Measurements from ENCODE around the gene GLOD5.

The GLOD5 gene

DNA sequence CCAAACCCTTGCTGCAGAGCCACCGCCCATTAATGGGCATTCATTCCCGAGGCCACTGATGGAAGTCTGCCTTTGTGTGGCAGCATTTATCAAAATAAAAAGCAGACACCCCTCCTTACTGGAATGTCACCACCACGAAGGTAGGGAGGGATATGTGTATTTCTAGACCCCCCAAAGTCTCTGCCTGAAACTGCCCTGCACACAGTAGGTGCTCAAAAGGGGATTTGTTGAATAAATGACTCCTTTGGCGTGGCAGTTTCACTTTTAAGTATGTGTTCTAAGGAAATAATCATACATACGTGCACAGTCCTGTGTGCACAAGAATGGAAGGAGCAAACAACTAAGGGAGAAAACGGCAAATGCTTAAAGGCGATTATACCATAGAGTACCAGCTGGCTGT is 23.6 kb upstream of the GLOD5 start:
- no peaks in the 10 kb centered on the region for H3K27me3 ChIP-seq (ENCODE audit: insufficient read depth, insufficient read length)
- peaks cover 3% of the 10 kb centered on the region for H3K4me1 ChIP-seq (ENCODE audit: insufficient read depth, insufficient read length)
- H3K4me3 ChIP-seq (ENCODE audit: insufficient read length, low read depth) = peak overlapping the region; percentile 61
- H3K9me3 ChIP-seq (ENCODE audit: insufficient read depth, low read length) = no peaks in the 10 kb centered on the region; the same call in 1 of the 2 replicates
- H3K9ac ChIP-seq (ENCODE audit: insufficient read length, low read depth) = peak overlapping the region; percentile 89
- DNase-seq (ENCODE audit: low read depth, low spot score) = no peak
- no peaks in the 10 kb centered on the region for H3K36me3 ChIP-seq (ENCODE audit: insufficient read depth, insufficient read length, low read length)
- TF ChIP-seq YY1 (IDR thresholded peaks at IDR 0.05; ENCODE audit: insufficient read depth, insufficient read length) = no peak
- no peak for TF ChIP-seq SUZ12 (IDR thresholded peaks at IDR 0.05; ENCODE audit: extremely low read depth, insufficient read depth, insufficient read length)
- no peak for TF ChIP-seq ZNF274 (IDR thresholded peaks at IDR 0.05; ENCODE audit: low read depth, low read length)

DNA sequence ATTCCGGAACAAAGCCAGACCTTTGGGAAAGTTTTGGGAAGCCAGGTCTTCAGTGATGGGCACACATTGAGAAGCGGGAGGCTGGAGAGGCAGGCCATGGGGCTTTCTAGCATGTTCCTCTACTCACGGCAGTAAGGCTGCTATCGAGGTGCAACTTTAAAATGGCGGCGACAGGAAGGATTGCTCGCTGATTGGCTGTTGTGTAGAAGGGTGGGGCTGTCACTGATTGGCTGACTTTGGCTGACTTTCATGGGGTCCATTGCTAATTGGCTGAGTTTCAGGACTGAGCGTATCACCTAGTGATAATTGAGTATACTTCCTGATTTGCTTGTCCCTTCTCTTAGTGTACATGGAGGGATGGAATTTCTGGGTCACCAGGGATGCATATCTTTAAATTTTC is 19.7 kb upstream of the GLOD5 start:
- TF ChIP-seq SUZ12 (IDR thresholded peaks at IDR 0.05; ENCODE audit: extremely low read depth, insufficient read depth, insufficient read length) (no peak), YY1 (IDR thresholded peaks at IDR 0.05; ENCODE audit: insufficient read depth, insufficient read length) (no peak), ZNF274 (IDR thresholded peaks at IDR 0.05; ENCODE audit: low read depth, low read length) (no peak)
- Histone ChIP-seq H3K9me3 (ENCODE audit: insufficient read depth, low read length) (no peaks in the 10 kb centered on the region; the same call in 1 of the 2 replicates), H3K27me3 (ENCODE audit: insufficient read depth, insufficient read length) (no peaks in the 10 kb centered on the region), H3K4me1 (ENCODE audit: insufficient read depth, insufficient read length) (peaks cover 3% of the 10 kb centered on the region), H3K36me3 (ENCODE audit: insufficient read depth, insufficient read length, low read length) (no peaks in the 10 kb centered on the region), H3K4me3 (ENCODE audit: insufficient read length, low read depth) (no peak overlapping the region), H3K9ac (ENCODE audit: insufficient read length, low read depth) (no peak overlapping the region)
- DNase-seq (ENCODE audit: low read depth, low spot score) = no peak

DNA sequence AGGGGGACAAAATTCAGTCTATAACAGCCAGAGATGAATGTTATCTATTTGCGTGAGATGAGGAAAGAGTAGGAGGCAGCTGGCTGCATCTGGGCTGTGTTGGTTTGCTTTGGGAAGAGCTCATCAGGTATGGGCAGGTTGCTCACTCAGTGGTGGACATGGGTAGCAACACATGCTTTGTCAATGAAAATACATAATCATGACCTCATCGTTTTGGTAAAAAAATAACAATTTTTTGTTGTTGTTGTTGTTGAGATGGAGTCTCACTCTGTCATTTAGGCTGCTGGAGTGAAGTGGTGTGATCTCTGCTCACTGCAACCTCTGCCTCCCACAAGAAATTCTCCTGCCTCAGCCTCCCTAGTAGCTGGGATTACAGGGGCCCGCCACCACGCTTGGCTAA is 16.3 kb upstream of the GLOD5 start:
- no peaks in the 10 kb centered on the region for H3K36me3 ChIP-seq (ENCODE audit: insufficient read depth, insufficient read length, low read length)
- H3K4me3 ChIP-seq (ENCODE audit: insufficient read length, low read depth) = no peak overlapping the region
- TF ChIP-seq SUZ12 (IDR thresholded peaks at IDR 0.05; ENCODE audit: extremely low read depth, insufficient read depth, insufficient read length) = no peak
- no peak for TF ChIP-seq ZNF274 (IDR thresholded peaks at IDR 0.05; ENCODE audit: low read depth, low read length)
- TF ChIP-seq YY1 (IDR thresholded peaks at IDR 0.05; ENCODE audit: insufficient read depth, insufficient read length) = no peak
- peaks cover 2% of the 10 kb centered on the region for H3K4me1 ChIP-seq (ENCODE audit: insufficient read depth, insufficient read length)
- no peaks in the 10 kb centered on the region; the same call in 1 of the 2 replicates for H3K9me3 ChIP-seq (ENCODE audit: insufficient read depth, low read length)
- no peak for DNase-seq (ENCODE audit: low read depth, low spot score)
- H3K27me3 ChIP-seq (ENCODE audit: insufficient read depth, insufficient read length) = no peaks in the 10 kb centered on the region
- no peak overlapping the region for H3K9ac ChIP-seq (ENCODE audit: insufficient read length, low read depth)

DNA sequence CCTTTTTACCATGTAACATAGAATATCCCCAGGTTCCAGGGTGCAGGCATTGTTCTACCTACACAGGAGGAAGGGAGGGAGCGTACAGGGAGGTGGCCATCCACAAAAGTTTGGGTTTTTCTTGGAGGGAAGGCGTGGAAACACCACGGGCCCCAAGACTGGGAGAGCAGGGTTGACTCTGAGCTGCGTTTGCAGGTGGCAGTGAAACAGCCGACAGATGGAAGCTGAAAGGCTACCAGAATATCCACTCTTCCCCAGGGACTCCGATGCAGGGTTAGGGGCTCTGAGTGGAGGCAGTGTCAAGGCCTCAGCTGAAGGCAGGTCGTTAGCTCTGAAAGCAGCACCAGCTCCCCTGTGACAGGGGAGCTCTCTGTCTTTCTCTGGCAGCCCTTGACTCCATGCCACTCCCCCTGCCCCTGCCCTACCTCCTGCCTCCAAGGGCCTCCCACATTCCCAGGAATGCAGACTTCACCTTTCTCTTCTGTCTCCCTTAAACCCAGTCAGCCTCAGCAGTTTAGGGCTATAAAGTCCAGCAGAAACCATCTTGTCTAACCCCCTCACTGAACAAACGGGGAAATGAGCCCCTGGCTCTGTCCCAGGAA is 14.0 kb upstream of the GLOD5 start:
- TF ChIP-seq SUZ12 (IDR thresholded peaks at IDR 0.05; ENCODE audit: extremely low read depth, insufficient read depth, insufficient read length) (no peak), YY1 (IDR thresholded peaks at IDR 0.05; ENCODE audit: insufficient read depth, insufficient read length) (no peak), ZNF274 (IDR thresholded peaks at IDR 0.05; ENCODE audit: low read depth, low read length) (no peak)
- Histone ChIP-seq H3K9me3 (ENCODE audit: insufficient read depth, low read length) (no peaks in the 10 kb centered on the region), H3K4me1 (ENCODE audit: insufficient read depth, insufficient read length) (peaks cover 2% of the 10 kb centered on the region), H3K27me3 (ENCODE audit: insufficient read depth, insufficient read length) (no peaks in the 10 kb centered on the region), H3K36me3 (ENCODE audit: insufficient read depth, insufficient read length, low read length) (no peaks in the 10 kb centered on the region), H3K9ac (ENCODE audit: insufficient read length, low read depth) (no peak overlapping the region), H3K4me3 (ENCODE audit: insufficient read length, low read depth) (no peak overlapping the region)
- no peak for DNase-seq (ENCODE audit: low read depth, low spot score)

DNA sequence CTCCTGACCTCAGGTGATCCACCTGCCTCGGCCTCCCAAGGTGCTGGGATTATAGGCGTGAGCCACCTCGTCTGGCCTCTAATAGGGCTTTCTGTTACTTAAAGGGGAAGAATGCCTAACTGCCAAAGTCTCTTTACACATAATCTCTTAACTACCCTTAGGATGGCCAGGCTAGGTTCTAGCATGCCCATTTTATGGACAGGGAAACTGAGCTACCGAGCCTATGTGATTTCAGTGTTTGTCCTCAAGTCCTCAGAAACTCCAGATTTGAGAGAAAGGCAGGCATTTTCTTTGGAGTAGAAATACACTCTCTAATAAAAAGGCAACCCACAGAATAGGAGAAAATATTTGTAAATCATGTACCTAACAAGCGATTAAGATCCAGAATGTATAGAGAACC is 12.4 kb upstream of the GLOD5 start:
- Histone ChIP-seq H3K27me3 (ENCODE audit: insufficient read depth, insufficient read length) (no peaks in the 10 kb centered on the region), H3K36me3 (ENCODE audit: insufficient read depth, insufficient read length, low read length) (no peaks in the 10 kb centered on the region), H3K4me1 (ENCODE audit: insufficient read depth, insufficient read length) (peaks cover 11% of the 10 kb centered on the region)

DNA sequence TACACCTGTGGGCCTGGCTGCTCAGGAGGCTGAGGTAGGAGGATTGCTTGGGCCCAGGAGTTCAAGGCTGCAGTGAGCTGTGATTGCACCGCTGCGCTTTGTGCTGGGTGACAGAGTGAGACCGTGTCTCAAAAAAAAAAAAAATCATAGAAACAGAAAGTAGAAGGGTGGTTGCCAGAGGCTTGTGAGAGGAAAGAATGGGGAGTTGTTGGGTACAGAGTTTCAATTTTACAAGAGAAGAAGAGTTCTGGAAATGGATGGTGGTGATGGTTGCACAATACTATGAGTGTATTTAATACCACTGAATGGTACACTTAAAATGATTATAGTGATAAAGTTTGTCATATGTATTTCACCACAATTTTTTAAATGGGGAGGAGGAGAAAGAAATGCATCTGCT is 10.2 kb upstream of the GLOD5 start:
- Histone ChIP-seq H3K27me3 (ENCODE audit: insufficient read depth, insufficient read length) (no peaks in the 10 kb centered on the region), H3K4me3 (ENCODE audit: insufficient read length, low read depth) (no peak overlapping the region), H3K4me1 (ENCODE audit: insufficient read depth, insufficient read length) (peaks cover 12% of the 10 kb centered on the region), H3K9me3 (ENCODE audit: insufficient read depth, low read length) (no peaks in the 10 kb centered on the region), H3K9ac (ENCODE audit: insufficient read length, low read depth) (no peak overlapping the region), H3K36me3 (ENCODE audit: insufficient read depth, insufficient read length, low read length) (no peaks in the 10 kb centered on the region)
- DNase-seq (ENCODE audit: low read depth, low spot score) = no peak
- no peak for TF ChIP-seq ZNF274 (IDR thresholded peaks at IDR 0.05; ENCODE audit: low read depth, low read length)
- TF ChIP-seq YY1 (IDR thresholded peaks at IDR 0.05; ENCODE audit: insufficient read depth, insufficient read length) = no peak
- no peak for TF ChIP-seq SUZ12 (IDR thresholded peaks at IDR 0.05; ENCODE audit: extremely low read depth, insufficient read depth, insufficient read length)

More for the DNA sequence above, 12.4 kb upstream of the GLOD5 start:
- Histone ChIP-seq H3K4me3 (ENCODE audit: insufficient read length, low read depth) (no peak overlapping the region), H3K9ac (ENCODE audit: insufficient read length, low read depth) (no peak overlapping the region), H3K9me3 (ENCODE audit: insufficient read depth, low read length) (no peaks in the 10 kb centered on the region)
- TF ChIP-seq SUZ12 (IDR thresholded peaks at IDR 0.05; ENCODE audit: extremely low read depth, insufficient read depth, insufficient read length) = no peak
- TF ChIP-seq ZNF274 (IDR thresholded peaks at IDR 0.05; ENCODE audit: low read depth, low read length) = no peak
- no peak for TF ChIP-seq YY1 (IDR thresholded peaks at IDR 0.05; ENCODE audit: insufficient read depth, insufficient read length)
- no peak for DNase-seq (ENCODE audit: low read depth, low spot score)

DNA sequence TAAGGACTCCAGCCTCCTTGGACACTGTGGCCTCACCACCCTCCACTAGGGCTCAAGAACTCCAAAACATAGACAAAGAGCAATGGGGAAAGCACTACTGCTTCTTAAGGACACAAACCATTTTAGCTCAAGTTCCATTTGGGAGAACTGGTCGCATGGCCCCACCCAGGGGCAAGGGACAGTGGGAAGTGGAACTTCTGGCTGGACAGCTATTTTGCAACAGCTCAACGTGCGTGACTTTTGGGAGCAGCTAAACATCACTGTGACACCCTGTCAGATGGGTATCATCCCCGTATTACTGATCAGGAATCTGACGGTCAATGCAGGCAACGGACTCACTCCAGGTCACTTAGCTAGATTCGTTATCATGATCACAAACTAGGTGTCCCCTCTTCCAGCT is 9.0 kb upstream of the GLOD5 start:
- H3K4me1 ChIP-seq (ENCODE audit: insufficient read depth, insufficient read length) = peaks cover 11% of the 10 kb centered on the region
- no peak for DNase-seq (ENCODE audit: low read depth, low spot score)
- TF ChIP-seq ZNF274 (IDR thresholded peaks at IDR 0.05; ENCODE audit: low read depth, low read length) (no peak), SUZ12 (IDR thresholded peaks at IDR 0.05; ENCODE audit: extremely low read depth, insufficient read depth, insufficient read length) (no peak), YY1 (IDR thresholded peaks at IDR 0.05; ENCODE audit: insufficient read depth, insufficient read length) (no peak)
- H3K9ac ChIP-seq (ENCODE audit: insufficient read length, low read depth) = no peak overlapping the region
- no peaks in the 10 kb centered on the region for H3K27me3 ChIP-seq (ENCODE audit: insufficient read depth, insufficient read length)
- no peaks in the 10 kb centered on the region for H3K9me3 ChIP-seq (ENCODE audit: insufficient read depth, low read length)
- no peaks in the 10 kb centered on the region for H3K36me3 ChIP-seq (ENCODE audit: insufficient read depth, insufficient read length, low read length)
- H3K4me3 ChIP-seq (ENCODE audit: insufficient read length, low read depth) = no peak overlapping the region

Data from NT2/D1 (cell line).